GM12878 (cell line): ENCODE data around the gene DNAJC7. TPM values are rescaled to one million over a fixed set of nuclear protein-coding genes. Genes with fewer than 3 reads are reported as not detected.

Experiments used
- EGR1 ChIP-seq, 2 experiments: IDR thresholded peaks; 1 replicate in 1 of 2; 2 replicates in 1 of 2; pipeline ENCODE4 v1.6.1; 2011 to 2012; ENCODE audit warnings: low read depth in 2 of 2, low read length in 2 of 2, borderline replicate concordance in 1 of 2, mild to moderate bottlenecking in 1 of 2, moderate library complexity in 1 of 2
- ESRRA ChIP-seq: IDR thresholded peaks from 2 replicates; pipeline ENCODE4 v1.6.1; 2012; ENCODE audit warnings: mild to moderate bottlenecking, low read length, improper control_type of control experiment
- HDAC2 ChIP-seq: fragments of 200-600 bp; sonication (generic); IDR thresholded peaks from 2 replicates; pipeline ENCODE4 v1.6.1; 2017
- JUNB ChIP-seq: IDR thresholded peaks from 2 replicates; pipeline ENCODE4 v1.6.1; 2016; ENCODE audit warnings: antibody characterized with exemption, mild to moderate bottlenecking
- MEF2A ChIP-seq: IDR thresholded peaks from 2 replicates; pipeline ENCODE4 v1.6.1; 2011; ENCODE audit warnings: low read depth, mild to moderate bottlenecking, low read length, moderate library complexity; ENCODE audit not compliant: insufficient read depth
- MTA2 ChIP-seq: fragments of 450-650 bp; IDR thresholded peaks from 2 replicates; pipeline ENCODE4 v1.6.1; 2016; ENCODE audit warnings: low read depth, mild to moderate bottlenecking, moderate library complexity
- NR2C1 ChIP-seq: fragments of 450-650 bp; IDR thresholded peaks from 2 replicates; pipeline ENCODE4 v1.6.1; 2017; ENCODE audit warnings: antibody characterized with exemption, mild to moderate bottlenecking, moderate library complexity
- NRF1 ChIP-seq: conservative IDR thresholded peaks from 2 replicates; pipeline ENCODE4 v1.6.1; 2011; ENCODE audit warnings: mild to moderate bottlenecking, low read depth, low read length, improper control_type of control experiment
- SMARCA5 ChIP-seq: fragments of 450-650 bp; IDR thresholded peaks from 2 replicates; pipeline ENCODE4 v1.6.1; 2017; ENCODE audit warnings: mild to moderate bottlenecking
- SREBF2 ChIP-seq: IDR thresholded peaks from 2 replicates; pipeline ENCODE4 v1.6.1; 2012; ENCODE audit warnings: mild to moderate bottlenecking, low read length
- TCF12 ChIP-seq: IDR thresholded peaks from 2 replicates; pipeline ENCODE4 v1.6.1; 2011; ENCODE audit warnings: low read depth, mild to moderate bottlenecking, low read length
- YY1 ChIP-seq: IDR thresholded peaks from 2 replicates; pipeline ENCODE4 v1.6.1; 2011; ENCODE audit warnings: low read depth, mild to moderate bottlenecking, low read length
- ZNF274 ChIP-seq: IDR thresholded peaks from one replicate; pipeline ENCODE4 v1.8.0; 2011; ENCODE audit not compliant: insufficient read length, insufficient read depth
- polyA plus RNA-seq, 11 experiments: library from polyadenylated mRNA; depleted of rRNA in 4 of 11; unstranded in 6 of 11; stranded (reverse) in 5 of 11; fragments of >200 nt; fragmentation: Nextera tagmentation in 4 of 11; fragmentation: Illumina TruSeq in 1 of 11; extraction: Ambion mirVana in 4 of 11; extraction: Trizol in 1 of 11; gene quantifications; 1 replicate in 1 of 11; 2 replicates in 10 of 11; pipeline versions ENCODE4 v1.2.1 to v1.2.3, GENCODE V29; 2011 to 2016; ENCODE audit warnings: inconsistent platforms in 2 of 11, missing spikeins in 2 of 11, low read depth in 1 of 11
- total RNA-seq, 4 experiments: library from RNA; depleted of rRNA in 3 of 4; stranded (reverse); fragments of >200 nt in 3 of 4; fragmentation: Illumina TruSeq in 1 of 4; extraction: Trizol in 1 of 4; gene quantifications; 2 replicates each; pipeline versions ENCODE4 v1.2.1 to v1.2.3, GENCODE V29; 2013 to 2021
- TF ChIP-seq, protein P1 (sequence below): fragments of 150-350 bp; IDR thresholded peaks from 2 replicates; pipeline ENCODE4 v1.6.1; 2016; ENCODE audit warnings: low read depth, low read length
- TF ChIP-seq, protein P2 (sequence below): fragments of 450-650 bp; IDR thresholded peaks from 2 replicates; pipeline ENCODE4 v1.6.1; 2017; ENCODE audit warnings: mild to moderate bottlenecking, low read depth, inconsistent platforms; ENCODE audit not compliant: poor library complexity, severe bottlenecking
- TF ChIP-seq, protein P3 (sequence below): IDR thresholded peaks from 2 replicates; pipeline ENCODE4 v1.6.1; 2011; ENCODE audit warnings: borderline replicate concordance, low read depth, mild to moderate bottlenecking, moderate library complexity, low read length; ENCODE audit not compliant: insufficient read depth, poor library complexity, severe bottlenecking
- TF ChIP-seq, protein P4 (sequence below): fragments of 450-650 bp; IDR thresholded peaks from 2 replicates; pipeline ENCODE4 v1.6.1; 2016; ENCODE audit warnings: mild to moderate bottlenecking, moderate library complexity, borderline replicate concordance

Gene DNAJC7
- total and polyA plus RNA-seq, 10 of the 15 experiments (the other 5 are each of a cell fraction or from before 2014, with no cell fraction given) = 60.1 to 173 (median 94.9) TPM

DNA sequence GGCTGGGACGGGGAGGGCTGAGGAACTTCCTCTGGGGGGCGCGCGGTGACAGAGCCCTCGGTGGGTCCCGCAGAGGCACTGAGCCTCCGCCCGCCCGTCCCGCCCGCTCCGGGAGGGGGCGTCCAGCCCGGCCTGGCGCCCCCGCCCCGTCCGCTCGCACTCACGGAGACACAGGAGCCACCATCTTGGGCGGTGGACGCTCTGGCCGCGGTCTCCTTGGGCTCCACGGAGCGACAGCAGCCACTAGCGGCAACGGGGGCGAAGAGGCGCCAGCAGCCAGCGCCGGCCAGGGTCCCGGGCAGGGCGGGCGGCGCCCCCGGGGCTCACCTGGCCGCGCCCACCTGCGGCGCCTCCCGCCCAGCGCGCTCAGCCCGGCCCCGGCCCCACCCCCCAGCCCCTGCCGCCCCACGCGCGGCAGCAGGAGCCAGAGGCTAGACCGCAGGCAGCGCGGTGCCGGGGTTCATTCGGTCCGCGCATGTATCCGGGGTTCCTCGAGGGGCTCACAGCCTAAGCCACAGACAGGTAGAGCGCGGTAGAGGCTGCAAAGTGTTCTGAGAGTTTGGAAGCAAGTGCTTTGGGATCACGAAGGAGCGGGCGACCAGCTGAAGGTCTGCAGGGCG lies 33.3 kb upstream of the DNAJC7 start, which contains the start of gene C17orf113 (continued):
- TF ChIP-seq, protein P1, sequence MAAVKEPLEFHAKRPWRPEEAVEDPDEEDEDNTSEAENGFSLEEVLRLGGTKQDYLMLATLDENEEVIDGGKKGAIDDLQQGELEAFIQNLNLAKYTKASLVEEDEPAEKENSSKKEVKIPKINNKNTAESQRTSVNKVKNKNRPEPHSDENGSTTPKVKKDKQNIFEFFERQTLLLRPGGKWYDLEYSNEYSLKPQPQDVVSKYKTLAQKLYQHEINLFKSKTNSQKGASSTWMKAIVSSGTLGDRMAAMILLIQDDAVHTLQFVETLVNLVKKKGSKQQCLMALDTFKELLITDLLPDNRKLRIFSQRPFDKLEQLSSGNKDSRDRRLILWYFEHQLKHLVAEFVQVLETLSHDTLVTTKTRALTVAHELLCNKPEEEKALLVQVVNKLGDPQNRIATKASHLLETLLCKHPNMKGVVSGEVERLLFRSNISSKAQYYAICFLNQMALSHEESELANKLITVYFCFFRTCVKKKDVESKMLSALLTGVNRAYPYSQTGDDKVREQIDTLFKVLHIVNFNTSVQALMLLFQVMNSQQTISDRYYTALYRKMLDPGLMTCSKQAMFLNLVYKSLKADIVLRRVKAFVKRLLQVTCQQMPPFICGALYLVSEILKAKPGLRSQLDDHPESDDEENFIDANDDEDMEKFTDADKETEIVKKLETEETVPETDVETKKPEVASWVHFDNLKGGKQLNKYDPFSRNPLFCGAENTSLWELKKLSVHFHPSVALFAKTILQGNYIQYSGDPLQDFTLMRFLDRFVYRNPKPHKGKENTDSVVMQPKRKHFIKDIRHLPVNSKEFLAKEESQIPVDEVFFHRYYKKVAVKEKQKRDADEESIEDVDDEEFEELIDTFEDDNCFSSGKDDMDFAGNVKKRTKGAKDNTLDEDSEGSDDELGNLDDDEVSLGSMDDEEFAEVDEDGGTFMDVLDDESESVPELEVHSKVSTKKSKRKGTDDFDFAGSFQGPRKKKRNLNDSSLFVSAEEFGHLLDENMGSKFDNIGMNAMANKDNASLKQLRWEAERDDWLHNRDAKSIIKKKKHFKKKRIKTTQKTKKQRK = no peak
- TF ChIP-seq MTA2 (no peak), NR2C1 (no peak), ZNF274 (no peak), SREBF2 (no peak), YY1 (peak; percentile 90), NRF1 (no peak), MEF2A (no peak), ESRRA (no peak), JUNB (no peak), HDAC2 (no peak), TCF12 (no peak), EGR1 (IDR thresholded peaks at IDR 0.05; ENCODE audit: borderline replicate concordance in 1 of 2, low read depth in 2 of 2, low read length in 2 of 2) (peak in 1 of 2 experiments; percentile 39; a peak in 1 of 3 replicates), SMARCA5 (peak; percentile 78; the same call in 1 of the 2 replicates)
- TF ChIP-seq, protein P2, sequence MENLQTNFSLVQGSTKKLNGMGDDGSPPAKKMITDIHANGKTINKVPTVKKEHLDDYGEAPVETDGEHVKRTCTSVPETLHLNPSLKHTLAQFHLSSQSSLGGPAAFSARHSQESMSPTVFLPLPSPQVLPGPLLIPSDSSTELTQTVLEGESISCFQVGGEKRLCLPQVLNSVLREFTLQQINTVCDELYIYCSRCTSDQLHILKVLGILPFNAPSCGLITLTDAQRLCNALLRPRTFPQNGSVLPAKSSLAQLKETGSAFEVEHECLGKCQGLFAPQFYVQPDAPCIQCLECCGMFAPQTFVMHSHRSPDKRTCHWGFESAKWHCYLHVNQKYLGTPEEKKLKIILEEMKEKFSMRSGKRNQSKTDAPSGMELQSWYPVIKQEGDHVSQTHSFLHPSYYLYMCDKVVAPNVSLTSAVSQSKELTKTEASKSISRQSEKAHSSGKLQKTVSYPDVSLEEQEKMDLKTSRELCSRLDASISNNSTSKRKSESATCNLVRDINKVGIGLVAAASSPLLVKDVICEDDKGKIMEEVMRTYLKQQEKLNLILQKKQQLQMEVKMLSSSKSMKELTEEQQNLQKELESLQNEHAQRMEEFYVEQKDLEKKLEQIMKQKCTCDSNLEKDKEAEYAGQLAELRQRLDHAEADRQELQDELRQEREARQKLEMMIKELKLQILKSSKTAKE = no peak
- TF ChIP-seq, protein P3, sequence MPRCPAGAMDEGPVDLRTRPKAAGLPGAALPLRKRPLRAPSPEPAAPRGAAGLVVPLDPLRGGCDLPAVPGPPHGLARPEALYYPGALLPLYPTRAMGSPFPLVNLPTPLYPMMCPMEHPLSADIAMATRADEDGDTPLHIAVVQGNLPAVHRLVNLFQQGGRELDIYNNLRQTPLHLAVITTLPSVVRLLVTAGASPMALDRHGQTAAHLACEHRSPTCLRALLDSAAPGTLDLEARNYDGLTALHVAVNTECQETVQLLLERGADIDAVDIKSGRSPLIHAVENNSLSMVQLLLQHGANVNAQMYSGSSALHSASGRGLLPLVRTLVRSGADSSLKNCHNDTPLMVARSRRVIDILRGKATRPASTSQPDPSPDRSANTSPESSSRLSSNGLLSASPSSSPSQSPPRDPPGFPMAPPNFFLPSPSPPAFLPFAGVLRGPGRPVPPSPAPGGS = no peak
- TF ChIP-seq, protein P4, sequence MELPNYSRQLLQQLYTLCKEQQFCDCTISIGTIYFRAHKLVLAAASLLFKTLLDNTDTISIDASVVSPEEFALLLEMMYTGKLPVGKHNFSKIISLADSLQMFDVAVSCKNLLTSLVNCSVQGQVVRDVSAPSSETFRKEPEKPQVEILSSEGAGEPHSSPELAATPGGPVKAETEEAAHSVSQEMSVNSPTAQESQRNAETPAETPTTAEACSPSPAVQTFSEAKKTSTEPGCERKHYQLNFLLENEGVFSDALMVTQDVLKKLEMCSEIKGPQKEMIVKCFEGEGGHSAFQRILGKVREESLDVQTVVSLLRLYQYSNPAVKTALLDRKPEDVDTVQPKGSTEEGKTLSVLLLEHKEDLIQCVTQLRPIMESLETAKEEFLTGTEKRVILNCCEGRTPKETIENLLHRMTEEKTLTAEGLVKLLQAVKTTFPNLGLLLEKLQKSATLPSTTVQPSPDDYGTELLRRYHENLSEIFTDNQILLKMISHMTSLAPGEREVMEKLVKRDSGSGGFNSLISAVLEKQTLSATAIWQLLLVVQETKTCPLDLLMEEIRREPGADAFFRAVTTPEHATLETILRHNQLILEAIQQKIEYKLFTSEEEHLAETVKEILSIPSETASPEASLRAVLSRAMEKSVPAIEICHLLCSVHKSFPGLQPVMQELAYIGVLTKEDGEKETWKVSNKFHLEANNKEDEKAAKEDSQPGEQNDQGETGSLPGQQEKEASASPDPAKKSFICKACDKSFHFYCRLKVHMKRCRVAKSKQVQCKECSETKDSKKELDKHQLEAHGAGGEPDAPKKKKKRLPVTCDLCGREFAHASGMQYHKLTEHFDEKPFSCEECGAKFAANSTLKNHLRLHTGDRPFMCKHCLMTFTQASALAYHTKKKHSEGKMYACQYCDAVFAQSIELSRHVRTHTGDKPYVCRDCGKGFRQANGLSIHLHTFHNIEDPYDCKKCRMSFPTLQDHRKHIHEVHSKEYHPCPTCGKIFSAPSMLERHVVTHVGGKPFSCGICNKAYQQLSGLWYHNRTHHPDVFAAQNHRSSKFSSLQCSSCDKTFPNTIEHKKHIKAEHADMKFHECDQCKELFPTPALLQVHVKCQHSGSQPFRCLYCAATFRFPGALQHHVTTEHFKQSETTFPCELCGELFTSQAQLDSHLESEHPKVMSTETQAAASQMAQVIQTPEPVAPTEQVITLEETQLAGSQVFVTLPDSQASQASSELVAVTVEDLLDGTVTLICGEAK = no peak
